SK-N-SH (cell line): Measurements from ENCODE around the gene HNRNPD.

ENCODE experiments used
- EZH2phosphoT487 ChIP-seq: fragments of 200-600 bp; sonication (generic); IDR thresholded peaks from 2 replicates; pipeline ENCODE4 v1.6.1; 2017; ENCODE audit warnings: low read depth, mixed run types, mild to moderate bottlenecking, antibody characterized with exemption, moderate library complexity, borderline replicate concordance
- MEF2A ChIP-seq: IDR thresholded peaks from 2 replicates; pipeline ENCODE4 v1.4.0; 2012; ENCODE audit warnings: low read depth, borderline replicate concordance
- USF2 ChIP-seq: fragments of 150-350 bp; IDR thresholded peaks from 2 replicates; pipeline ENCODE4 v1.6.1; 2017; ENCODE audit warnings: antibody characterized with exemption, low read length, low read depth, borderline replicate concordance

- TF ChIP-seq USF2 (no peak), EZH2phosphoT487 (no peak), MEF2A (no peak)
Measured at GRCh38 chr4:82352118-82352824, 21.5 kb downstream of the HNRNPD start.
